ENCODE data around the gene ZFR2. TPM values are rescaled to one million over a fixed set of nuclear protein-coding genes. Genes with fewer than 3 reads are reported as not detected.

Gene ZFR2
- total and polyA plus RNA-seq, 7 experiments from 2014 or later, result 0.22 to 5.5 (median 1.7) TPM

GRCh38 chr19:3765121-3765520 is 103.7 kb downstream of the ZFR2 start:
- ChIA-PET CTCF (no interaction called here), POLR2A (no interaction called here)
- intact Hi-C loops (cut with micrococcal nuclease), result loop anchor here in 1 of 2 donors (10.0 kb wide), 1 partner anchor 210 kb away; the partner anchor contains the start of gene MFSD12
- DNase-seq, result no peak
- Histone ChIP-seq H3K27ac (ENCODE audit: low read depth, low read length) (no peak overlapping the region), H3K36me3 (ENCODE audit: control insufficient read depth in 2 of 3, insufficient read depth in 3 of 3, low read length in 3 of 3) (peaks cover 0 to 47% (median 7%) of the 10 kb centered on the region in 3 experiments), H3K4me1 (ENCODE audit: control insufficient read depth in 2 of 2, insufficient read depth in 2 of 2, low read length in 2 of 2) (peaks cover 14 to 28% of the 10 kb centered on the region in 2 donors), H3K9me3 (ENCODE audit: control insufficient read depth in 2 of 3, low read length in 3 of 3) (no peaks in the 10 kb centered on the region), H3K4me3 (ENCODE audit: low read length) (no peak overlapping the region), H3K27me3 (ENCODE audit: control insufficient read depth in 2 of 2, insufficient read depth in 2 of 2, low read length in 2 of 2) (no peaks in the 10 kb centered on the region)
- H3K27ac Mint-ChIP-seq, result no peak overlapping the region
- H3K4me3 Mint-ChIP-seq, result peak overlapping the region in 1 of 10 donors; percentile 72
- peaks cover 0 to 8% (median 0%) of the 10 kb centered on the region in 11 donors for H3K9me3 Mint-ChIP-seq
- H3K27me3 Mint-ChIP-seq, result peaks cover 0 to 5% (median 0%) of the 10 kb centered on the region in 5 donors
- peaks cover 17 to 40% (median 34%) of the 10 kb centered on the region in 7 donors for H3K4me1 Mint-ChIP-seq
- H3K36me3 Mint-ChIP-seq, result peaks cover 0 to 13% (median 11%) of the 10 kb centered on the region in 5 donors
- no peak for ATAC-seq

GRCh38 chr19:3762501-3763459 is 106.1 kb downstream of the ZFR2 start, which contains the start of gene MRPL54:
TSS of gene MRPL54 (plus strand) at chr19:3762682. CDS start at chr19:3762701, 19 bp downstream.
- DNase-seq, result peak; percentile 98 to 100 (median 100)
- H3K27ac Mint-ChIP-seq, result peak within 1 kb of the TSS; percentile 99 to 100 (median 100)
- peaks cover 0 to 8% (median 0%) of the 10 kb centered on the region in 11 donors for H3K9me3 Mint-ChIP-seq
- H3K4me3 ChIP-seq (ENCODE audit: low read length), result peak within 1 kb of the TSS; percentile 96
- peak; percentile 89 for ATAC-seq
- H3K27ac ChIP-seq (ENCODE audit: low read depth, low read length), result peak within 1 kb of the TSS; percentile 100
- peaks cover 0 to 12% (median 6%) of the 10 kb centered on the region in 5 donors for H3K36me3 Mint-ChIP-seq
- ChIA-PET POLR2A (interaction anchor here (0.6 to 3.0 kb wide), 50 partner anchors 8 to 969 kb away, joined by 3 to 43 read pairs (median 4); partner anchors contain the start of genes CHAF1A, EEF2, HDGFL2 and HMG20B), CTCF (interaction anchor here (0.7 to 3.2 kb wide), 16 partner anchors 14 to 639 kb away, joined by 3 to 20 read pairs (median 3); partner anchors contain the start of gene EEF2)
- peaks cover 23 to 59% (median 39%) of the 10 kb centered on the region in 7 donors for H3K4me1 Mint-ChIP-seq
- peaks cover 19 to 44% of the 10 kb centered on the region in 2 donors for H3K4me1 ChIP-seq (ENCODE audit: control insufficient read depth in 2 of 2, insufficient read depth in 2 of 2, low read length in 2 of 2)
- H3K27me3 Mint-ChIP-seq, result peaks cover 0 to 5% (median 0%) of the 10 kb centered on the region in 5 donors
- H3K9me3 ChIP-seq (ENCODE audit: control insufficient read depth in 2 of 3, low read length in 3 of 3), result no peaks in the 10 kb centered on the region
- peaks cover 0 to 31% (median 7%) of the 10 kb centered on the region in 3 experiments for H3K36me3 ChIP-seq (ENCODE audit: control insufficient read depth in 2 of 3, insufficient read depth in 3 of 3, low read length in 3 of 3)
- intact Hi-C loops (cut with micrococcal nuclease), result loop anchor here (1.0 to 10.0 kb wide), 21 partner anchors 41 to 1205 kb away; partner anchors contain the start of genes FZR1 (in 2 of the 2), HMG20B (in 2 of the 2), NCLN (in 2 of the 2) and YJU2 (in 2 of the 2)
- H3K4me3 Mint-ChIP-seq, result peak within 1 kb of the TSS; percentile 93 to 99 (median 98)
- no peaks in the 10 kb centered on the region for H3K27me3 ChIP-seq (ENCODE audit: control insufficient read depth in 2 of 2, insufficient read depth in 2 of 2, low read length in 2 of 2)

- intact Hi-C loops (cut with micrococcal nuclease), result loop anchor here (1.0 to 10.0 kb wide), 19 partner anchors 41 to 1205 kb away; partner anchors contain the start of genes FZR1 (in 2 of the 2), HMG20B (in 2 of the 2), NCLN (in 2 of the 2) and ANKRD24 (in 1 of the 2)
- ATAC-seq, result no peak
- Mint-ChIP-seq H3K4me3 (peak overlapping the region; percentile 93 to 99 (median 98)), H3K27me3 (peaks cover 0 to 5% (median 0%) of the 10 kb centered on the region in 5 donors), H3K9me3 (peaks cover 0 to 8% (median 0%) of the 10 kb centered on the region in 11 donors), H3K36me3 (peaks cover 0 to 11% (median 6%) of the 10 kb centered on the region in 5 donors), H3K27ac (peak overlapping the region; percentile 99 to 100 (median 100)), H3K4me1 (peaks cover 23 to 61% (median 39%) of the 10 kb centered on the region in 7 donors)
- CTCF ChIA-PET, result interaction anchor here (0.7 to 3.2 kb wide), 13 partner anchors 13 to 640 kb away, joined by 3 to 20 read pairs (median 3); partner anchors contain the start of gene EEF2
- Histone ChIP-seq H3K27ac (ENCODE audit: low read depth, low read length) (peak overlapping the region; percentile 100), H3K4me3 (ENCODE audit: low read length) (no peak overlapping the region), H3K27me3 (ENCODE audit: control insufficient read depth in 2 of 2, insufficient read depth in 2 of 2, low read length in 2 of 2) (no peaks in the 10 kb centered on the region), H3K9me3 (ENCODE audit: control insufficient read depth in 2 of 3, low read length in 3 of 3) (no peaks in the 10 kb centered on the region), H3K4me1 (ENCODE audit: control insufficient read depth in 2 of 2, insufficient read depth in 2 of 2, low read length in 2 of 2) (peaks cover 19 to 44% of the 10 kb centered on the region in 2 donors), H3K36me3 (ENCODE audit: control insufficient read depth in 2 of 3, insufficient read depth in 3 of 3, low read length in 3 of 3) (peaks cover 0 to 31% (median 7%) of the 10 kb centered on the region in 3 experiments)
- POLR2A ChIA-PET, result interaction anchor here (0.6 to 3.0 kb wide), 40 partner anchors 9 to 968 kb away, joined by 3 to 43 read pairs (median 4); partner anchors contain the start of genes CHAF1A, EEF2, HMG20B and MFSD12
- no peak for DNase-seq
Observed at GRCh38 chr19:3762130-3762473, 106.7 kb downstream of the ZFR2 start.

- Histone ChIP-seq H3K36me3 (ENCODE audit: control insufficient read depth in 2 of 3, insufficient read depth in 3 of 3, low read length in 3 of 3) (peaks cover 0 to 30% (median 4%) of the 10 kb centered on the region in 3 experiments), H3K27ac (ENCODE audit: low read depth, low read length) (peak within 1 kb of the TSS; percentile 100), H3K4me1 (ENCODE audit: control insufficient read depth in 2 of 2, insufficient read depth in 2 of 2, low read length in 2 of 2) (peaks cover 19 to 41% of the 10 kb centered on the region in 2 donors), H3K9me3 (ENCODE audit: control insufficient read depth in 2 of 3, low read length in 3 of 3) (no peaks in the 10 kb centered on the region), H3K27me3 (ENCODE audit: control insufficient read depth in 2 of 2, insufficient read depth in 2 of 2, low read length in 2 of 2) (no peaks in the 10 kb centered on the region), H3K4me3 (ENCODE audit: low read length) (peak within 1 kb of the TSS; percentile 96)
- peaks cover 23 to 63% (median 39%) of the 10 kb centered on the region in 7 donors for H3K4me1 Mint-ChIP-seq
- DNase-seq (peak; percentile 88 to 99 (median 92)), ATAC-seq (peak; percentile 61)
- H3K36me3 Mint-ChIP-seq, result peaks cover 0 to 8% (median 4%) of the 10 kb centered on the region in 5 donors
- ChIA-PET CTCF (interaction anchor here (0.9 to 3.2 kb wide), 11 partner anchors 12 to 640 kb away, joined by 3 to 20 read pairs (median 4); partner anchors contain the start of gene EEF2), POLR2A (interaction anchor here (0.6 to 3.0 kb wide), 26 partner anchors 10 to 541 kb away, joined by 3 to 43 read pairs (median 5); partner anchors contain the start of genes EEF2, HMG20B and PIP5K1C)
- intact Hi-C loops (cut with micrococcal nuclease), result loop anchor here (1.0 to 10.0 kb wide), 24 partner anchors 40 to 1206 kb away; partner anchors contain the start of genes ANKRD24 (in 2 of the 2), FZR1 (in 2 of the 2), HMG20B (in 2 of the 2) and NCLN (in 2 of the 2)
- peaks cover 0 to 8% (median 0%) of the 10 kb centered on the region in 11 donors for H3K9me3 Mint-ChIP-seq
- H3K4me3 Mint-ChIP-seq, result peak within 1 kb of the TSS; percentile 93 to 99 (median 98)
- H3K27me3 Mint-ChIP-seq, result peaks cover 0 to 5% (median 0%) of the 10 kb centered on the region in 5 donors
- H3K27ac Mint-ChIP-seq, result peak within 1 kb of the TSS; percentile 99 to 100 (median 100)
Observed at GRCh38 chr19:3761382-3762129, 107.3 kb downstream of the ZFR2 start, which contains the start of gene APBA3. TSS of gene APBA3 (minus strand) at chr19:3761692. CDS start at chr19:3760264, 1,428 bp downstream.

GRCh38 chr19:3760871-3761361 is 107.9 kb downstream of the ZFR2 start:
- Histone ChIP-seq H3K9me3 (ENCODE audit: control insufficient read depth in 2 of 3, low read length in 3 of 3) (no peaks in the 10 kb centered on the region), H3K27me3 (ENCODE audit: control insufficient read depth in 2 of 2, insufficient read depth in 2 of 2, low read length in 2 of 2) (no peaks in the 10 kb centered on the region), H3K36me3 (ENCODE audit: control insufficient read depth in 2 of 3, insufficient read depth in 3 of 3, low read length in 3 of 3) (peaks cover 0 to 26% (median 0%) of the 10 kb centered on the region in 3 experiments), H3K4me3 (ENCODE audit: low read length) (peak overlapping the region; percentile 96), H3K4me1 (ENCODE audit: control insufficient read depth in 2 of 2, insufficient read depth in 2 of 2, low read length in 2 of 2) (peaks cover 19 to 37% of the 10 kb centered on the region in 2 donors), H3K27ac (ENCODE audit: low read depth, low read length) (peak overlapping the region; percentile 100)
- Mint-ChIP-seq H3K4me1 (peaks cover 20 to 62% (median 38%) of the 10 kb centered on the region in 7 donors), H3K9me3 (peaks cover 0 to 8% (median 0%) of the 10 kb centered on the region in 11 donors), H3K36me3 (peaks cover 0 to 6% (median 4%) of the 10 kb centered on the region in 5 donors), H3K27ac (peak overlapping the region; percentile 97 to 100 (median 99)), H3K4me3 (peak overlapping the region; percentile 92 to 99 (median 96)), H3K27me3 (peaks cover 0 to 5% (median 0%) of the 10 kb centered on the region in 5 donors)
- POLR2A ChIA-PET, result interaction anchor here (0.6 to 3.0 kb wide), 7 partner anchors 9 to 401 kb away, joined by 3 to 18 read pairs (median 5); no protein-coding TSS in a partner anchor
- intact Hi-C loops (cut with micrococcal nuclease), result loop anchor here (1.0 to 10.0 kb wide), 16 partner anchors 52 to 1206 kb away; partner anchors contain the start of genes ANKRD24 (in 2 of the 2), SIRT6 (in 2 of the 2), DPP9 (in 1 of the 2) and EEF2 (in 1 of the 2)
- DNase-seq (peak in 7 of 9 donors; percentile 23 to 58 (median 36)), ATAC-seq (no peak)
- CTCF ChIA-PET, result interaction anchor here (1.2 to 3.2 kb wide), 3 partner anchors 20 to 96 kb away, joined by 3 to 20 read pairs (median 6); no protein-coding TSS in a partner anchor
